ENCODE data around the gene USP13.

Gene USP13

DNA sequence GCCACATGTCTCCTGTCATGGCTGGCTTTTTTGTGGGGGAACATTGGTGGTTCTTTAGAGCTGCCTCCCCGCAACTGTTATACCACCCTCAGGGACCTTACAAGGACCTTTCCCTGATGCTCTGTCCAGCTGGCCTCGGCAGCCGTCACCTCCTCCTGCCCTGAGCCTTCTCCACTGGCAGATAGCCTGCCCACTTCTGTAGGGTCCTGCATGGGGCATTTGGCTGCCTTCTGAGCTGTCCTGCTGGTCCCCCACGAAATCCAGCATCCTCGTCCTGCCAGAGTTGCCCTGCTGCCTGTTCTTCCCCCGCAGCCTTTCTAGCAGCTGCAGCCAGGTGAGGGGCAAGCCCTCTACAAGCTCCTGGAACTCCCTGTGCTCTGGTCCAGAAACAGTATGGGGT lies 86.2 kb downstream of the USP13 start:
- no peak for DNase-seq

DNA sequence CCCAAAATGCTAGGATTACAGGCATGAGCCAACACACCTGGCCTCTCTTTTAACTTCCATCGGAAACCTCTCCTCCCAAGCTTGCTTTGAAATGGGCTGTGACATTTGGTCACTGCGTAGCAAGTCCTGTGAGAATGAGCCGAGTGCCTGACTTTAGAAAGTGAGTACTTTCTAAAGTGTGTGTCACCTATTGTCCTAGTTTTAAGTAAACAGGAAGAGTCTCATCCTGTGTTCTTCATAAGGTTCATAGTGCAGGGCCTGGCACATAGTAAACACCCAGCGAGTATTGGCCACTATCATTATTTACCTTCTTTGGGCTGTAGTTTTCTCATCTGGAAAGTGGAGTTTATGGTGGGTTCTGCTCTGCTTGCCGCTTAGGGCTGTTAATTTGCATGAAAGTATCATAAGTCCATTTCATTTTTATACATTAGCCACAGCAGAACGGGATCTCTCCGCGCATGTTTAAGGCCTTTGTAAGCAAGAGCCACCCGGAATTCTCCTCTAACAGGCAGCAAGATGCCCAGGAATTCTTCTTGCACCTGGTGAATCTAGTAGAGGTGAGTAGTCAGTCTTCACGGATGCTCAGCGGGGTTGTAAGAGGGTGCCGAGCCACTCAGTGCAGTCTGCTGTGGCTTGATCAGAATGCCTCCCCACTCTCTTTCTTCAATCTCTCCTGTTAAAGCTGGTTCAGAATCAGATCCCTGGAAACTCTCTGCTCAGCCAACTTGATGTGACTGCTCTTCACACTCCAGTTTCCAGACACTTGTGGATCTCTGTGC lies 87.2 kb downstream of the USP13 start:
- no peak for DNase-seq

- no peak for DNase-seq
These were observed 91.1 kb downstream of the USP13 start for GRCh38 chr3:179743913-179744312.

DNA sequence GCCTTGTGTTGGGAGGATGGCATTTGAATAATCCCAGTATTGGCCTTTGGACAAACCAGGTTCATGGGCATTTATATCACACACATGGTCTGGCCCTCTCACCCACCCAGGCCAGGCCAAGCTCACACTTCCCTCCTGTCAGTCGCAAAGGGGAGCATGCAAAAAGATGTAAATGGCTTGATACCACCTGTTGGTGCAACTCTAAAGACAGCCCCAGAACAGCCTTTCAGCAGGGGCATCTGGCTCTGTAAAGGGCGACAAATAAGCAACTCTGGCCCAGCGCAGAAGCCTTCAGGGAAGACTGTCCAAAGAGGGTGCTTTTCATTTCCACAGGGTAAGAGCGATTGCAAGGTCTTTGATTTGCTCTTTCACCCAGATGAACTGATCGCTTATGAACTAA lies 91.8 kb downstream of the USP13 start:
- no peak for DNase-seq

DNA sequence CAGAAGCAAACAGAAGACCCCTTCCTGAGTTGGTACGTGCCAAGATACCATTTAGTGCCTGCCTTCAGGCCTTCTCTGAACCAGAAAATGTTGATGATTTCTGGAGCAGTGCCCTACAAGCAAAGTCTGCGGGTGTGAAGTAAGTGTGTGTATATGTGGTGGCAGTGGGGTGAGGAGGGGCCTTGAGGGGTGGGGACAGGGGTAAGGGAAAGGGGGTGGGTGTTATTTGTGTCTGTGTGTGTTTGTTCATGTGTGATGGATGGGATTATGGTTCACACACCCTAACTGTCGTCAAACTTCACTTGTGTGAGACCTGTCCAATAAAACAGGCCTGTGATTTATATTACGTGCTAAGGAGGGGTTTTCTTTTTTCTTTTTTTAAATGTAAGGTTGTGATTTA lies 92.2 kb downstream of the USP13 start:
- no peak for DNase-seq

DNA sequence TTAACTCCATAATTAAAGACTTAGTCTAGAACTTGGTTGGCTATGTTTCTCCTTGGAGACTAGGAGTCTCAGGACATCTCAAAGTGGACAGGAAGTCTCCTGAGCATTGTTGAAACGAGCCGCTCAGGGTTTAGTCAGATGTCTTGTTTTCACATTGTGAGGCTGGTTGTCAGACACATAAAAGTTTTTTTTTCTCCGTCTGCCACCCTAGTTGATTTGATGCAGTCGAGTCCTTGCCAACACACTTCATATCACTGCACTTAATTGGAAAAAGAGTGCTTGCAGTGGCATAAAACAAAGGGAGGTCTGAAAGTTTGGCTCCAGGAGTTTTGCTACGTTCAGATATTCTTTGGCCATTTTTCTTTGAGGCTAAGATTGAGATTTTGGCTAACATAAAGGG lies 92.9 kb downstream of the USP13 start:
- DNase-seq, result no peak

- peak; percentile 22 for DNase-seq
These were observed 98.0 kb downstream of the USP13 start for GRCh38 chr3:179750720-179751328.

- DNase-seq, result peak; percentile 49
These were observed 108.1 kb downstream of the USP13 start for GRCh38 chr3:179760944-179761343.

GRCh38 chr3:179765396-179765795 lies 112.6 kb downstream of the USP13 start:
- no peak for DNase-seq

- no peak for DNase-seq
These were observed 113.7 kb downstream of the USP13 start for GRCh38 chr3:179766416-179767133.

GRCh38 chr3:179768080-179768479 lies 115.2 kb downstream of the USP13 start:
- DNase-seq, result peak; percentile 61

- DNase-seq, result peak; percentile 9
These were observed 116.8 kb downstream of the USP13 start for GRCh38 chr3:179769411-179770247.

GRCh38 chr3:179771797-179772196 lies 119.0 kb downstream of the USP13 start:
- DNase-seq, result no peak

DNA sequence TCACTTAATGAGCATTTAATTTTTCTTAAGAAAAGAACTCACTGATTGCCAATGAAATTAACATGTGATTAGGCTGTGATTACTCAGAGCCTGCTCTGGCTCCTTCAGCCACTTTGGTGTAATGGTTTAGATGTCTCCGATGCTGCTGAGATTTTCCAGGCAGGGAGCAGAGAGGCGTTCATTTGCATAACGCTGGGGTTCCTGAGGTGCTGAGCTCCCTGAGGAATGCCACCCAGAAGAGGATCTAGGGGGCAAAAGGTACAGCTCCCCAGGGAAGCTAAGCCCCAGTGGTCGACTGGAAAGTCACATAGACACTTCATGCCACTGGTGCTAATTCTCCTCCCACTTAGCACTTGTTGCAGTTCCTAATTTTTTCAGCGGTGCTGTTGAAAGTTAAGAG lies 119.5 kb downstream of the USP13 start:
- no peak for DNase-seq

- DNase-seq, result no peak
These were observed 122.7 kb downstream of the USP13 start for GRCh38 chr3:179775416-179776122.

- DNase-seq, result peak; percentile 6
These were observed 130.0 kb downstream of the USP13 start for GRCh38 chr3:179782841-179783240.

- DNase-seq, result no peak
These were observed 136.2 kb downstream of the USP13 start for GRCh38 chr3:179788996-179789395.

DNA sequence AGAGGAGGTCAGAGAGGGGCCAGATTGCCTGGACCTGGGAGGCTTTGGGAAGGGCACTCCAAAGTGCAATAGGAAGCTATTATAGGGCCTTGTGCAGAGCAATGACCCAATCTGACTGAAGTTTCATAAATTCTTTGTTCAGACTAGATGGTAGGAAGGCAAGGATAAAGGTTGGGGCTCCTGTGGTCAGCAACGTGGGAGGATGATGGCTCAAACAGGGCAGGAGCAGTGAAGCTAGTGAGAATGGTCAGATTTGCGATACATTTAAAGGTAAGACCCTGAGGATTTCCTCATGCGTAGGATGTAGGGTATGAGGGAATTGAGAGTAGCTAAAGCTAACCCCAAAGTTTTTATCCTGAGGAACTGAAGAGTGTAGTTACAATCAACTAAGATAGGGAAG lies 139.0 kb downstream of the USP13 start:
- no peak for DNase-seq

GRCh38 chr3:179794355-179794754 lies 141.5 kb downstream of the USP13 start:
- no peak for DNase-seq

GRCh38 chr3:179796421-179796820 lies 143.6 kb downstream of the USP13 start:
- peak; percentile 7 for DNase-seq

DNA sequence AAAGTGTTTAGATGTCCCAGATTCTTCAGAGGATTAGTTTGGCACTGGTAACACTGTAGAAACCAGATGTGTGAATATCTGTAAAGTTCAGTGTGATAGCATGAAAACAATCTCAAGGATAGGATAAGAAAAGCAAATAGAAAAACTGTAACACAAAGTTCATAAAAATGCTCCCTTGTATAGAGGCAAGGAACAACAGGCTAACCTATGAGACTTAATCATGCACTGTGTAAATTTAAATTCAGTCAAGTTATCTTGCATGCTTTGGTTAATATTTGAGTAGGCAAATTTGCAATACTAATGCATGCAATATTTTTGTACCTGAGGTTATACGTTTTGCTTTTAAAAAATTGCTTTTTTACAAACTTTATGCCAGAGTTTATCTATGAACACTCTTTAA lies 144.4 kb downstream of the USP13 start:
- no peak for DNase-seq

GRCh38 chr3:179801263-179801662 lies 148.4 kb downstream of the USP13 start:
- DNase-seq, result peak; percentile 71

Measured in fibroblast of skin of back (primary cell).